ENCODE measurements around the gene SREBF2. TPM values are rescaled to one million over a fixed set of nuclear protein-coding genes. Genes with fewer than 3 reads are reported as not detected.

SREBF2 gene
- total RNA-seq (2022; extraction: Qiagen RNA extraction; ENCODE audit: low read depth), result 26.0 to 32.1 TPM (median 31.0 TPM) in 5 replicates

GRCh38 chr22:41832553-41833368 lies at the start of gene SREBF2:
SREBF2 (plus strand) TSS chr22:41833105; CDS start chr22:41833271, 166 bp downstream.

GRCh38 chr22:41800348-41801146 lies 32.4 kb upstream of the SREBF2 start, which contains the start of gene CCDC134:
CCDC134 (plus strand) TSS chr22:41800679; CDS start chr22:41808891, 8,212 bp downstream.

GRCh38 chr22:41915035-41915785 lies 82.3 kb downstream of the SREBF2 start, which contains the start of gene SHISA8:
SHISA8 (minus strand) TSS chr22:41915074; CDS start chr22:41914667, 407 bp downstream.

GRCh38 chr22:41946629-41947423 lies 113.9 kb downstream of the SREBF2 start, which contains the start of gene CENPM:
CENPM (minus strand) TSS chr22:41947152; CDS start chr22:41947076, 76 bp downstream.

GRCh38 chr22:41951898-41952474 lies 119.1 kb downstream of the SREBF2 start, which contains the start of gene SMIM45:
SMIM45 (plus strand) TSS chr22:41952150.

Other genes with a start within 250 kb of the SREBF2 start
- 27.5 to 29.3 TPM (median 28.1 TPM) in 5 replicates for gene PMM1, start 243.3 kb upstream of the SREBF2 start, total RNA-seq (2022; extraction: Qiagen RNA extraction; ENCODE audit: low read depth)
- 15.6 to 18.0 TPM (median 17.7 TPM) in 5 replicates for gene DESI1, start 212.1 kb upstream of the SREBF2 start, total RNA-seq (2022; extraction: Qiagen RNA extraction; ENCODE audit: low read depth)
- gene XRCC6, start 211.8 kb upstream of the SREBF2 start, total RNA-seq (2022; extraction: Qiagen RNA extraction; ENCODE audit: low read depth), result 308 to 337 TPM (median 313 TPM) in 5 replicates
- 101 to 197 TPM (median 186 TPM) in 5 replicates for gene SNU13, start 144.2 kb upstream of the SREBF2 start, total RNA-seq (2022; extraction: Qiagen RNA extraction; ENCODE audit: low read depth)
- gene MEI1, start 133.6 kb upstream of the SREBF2 start, total RNA-seq (2022; extraction: Qiagen RNA extraction; ENCODE audit: low read depth), result not detected in 5 replicates
- gene CCDC134, start 32.4 kb upstream of the SREBF2 start, total RNA-seq (2022; extraction: Qiagen RNA extraction; ENCODE audit: low read depth), result 3.5 to 5.2 TPM (median 4.4 TPM) in 5 replicates
- gene SHISA8, start 82.0 kb downstream of the SREBF2 start, total RNA-seq (2022; extraction: Qiagen RNA extraction; ENCODE audit: low read depth), result 0.14 to 0.38 TPM (median 0.21 TPM) in 4 of 5 replicates, not detected in the other
- gene TNFRSF13C, start 93.7 kb downstream of the SREBF2 start, total RNA-seq (2022; extraction: Qiagen RNA extraction; ENCODE audit: low read depth), result 0.14 to 0.31 TPM (median 0.19 TPM) in 5 replicates
- gene CENPM, start 114.0 kb downstream of the SREBF2 start, total RNA-seq (2022; extraction: Qiagen RNA extraction; ENCODE audit: low read depth), result 31.5 to 39.1 TPM (median 36.7 TPM) in 5 replicates
- 1.2 to 1.7 TPM (median 1.3 TPM) in 5 replicates for gene SEPTIN3, start 136.3 kb downstream of the SREBF2 start, total RNA-seq (2022; extraction: Qiagen RNA extraction; ENCODE audit: low read depth)
- 0.14 to 0.17 TPM (median 0.15 TPM) in 3 of 5 replicates, not detected in the others for gene WBP2NL, start 165.7 kb downstream of the SREBF2 start, total RNA-seq (2022; extraction: Qiagen RNA extraction; ENCODE audit: low read depth)
- gene NAGA, start 237.7 kb downstream of the SREBF2 start, total RNA-seq (2022; extraction: Qiagen RNA extraction; ENCODE audit: low read depth), result 7.0 to 7.9 TPM (median 7.6 TPM) in 5 replicates
- not detected in 5 replicates for gene PHETA2, start 241.1 kb downstream of the SREBF2 start, total RNA-seq (2022; extraction: Qiagen RNA extraction; ENCODE audit: low read depth)
- 28.3 to 43.2 TPM (median 40.9 TPM) in 5 replicates for gene SMDT1, start 246.6 kb downstream of the SREBF2 start, total RNA-seq (2022; extraction: Qiagen RNA extraction; ENCODE audit: low read depth)

All from A549 treated with DMSO at 1 μM for 4 hours (cell line).